HepG2 (cell line): ENCODE data around the gene BLVRB. TPM values are rescaled to one million over a fixed set of nuclear protein-coding genes. Genes with fewer than 3 reads are reported as not detected.
A peak's percentile ranks its signal among the peaks of the same experiment; 100 is the strongest.

ENCODE experiments used
- DMAP1 ChIP-seq: IDR thresholded peaks from 2 replicates; pipeline ENCODE4 v1.6.1; 2016
- JDP2 ChIP-seq: sonication (generic); formaldehyde crosslinking; IDR thresholded peaks from 2 replicates; pipeline ENCODE4 v1.8.1; 2022; ENCODE audit warnings: missing genetic modification reagents, borderline replicate concordance
- PATZ1 ChIP-seq: sonication (generic); formaldehyde crosslinking; IDR thresholded peaks from 2 replicates; pipeline ENCODE4 v1.4.0; 2020; ENCODE audit warnings: missing genetic modification reagents
- PLRG1 ChIP-seq: fragments of 450-650 bp; conservative IDR thresholded peaks from 2 replicates; pipeline ENCODE4 v1.6.1; 2016
- ZNF142 ChIP-seq: sonication (generic); formaldehyde crosslinking; IDR thresholded peaks from 2 replicates; pipeline ENCODE4 v1.4.0; 2020; ENCODE audit warnings: missing genetic modification reagents
- ZNF318 ChIP-seq: sonication (generic); formaldehyde crosslinking; IDR thresholded peaks from 2 replicates; pipeline ENCODE4 v1.4.0; 2020; ENCODE audit warnings: mild to moderate bottlenecking, missing genetic modification reagents
- ZNF33B ChIP-seq: sonication (generic); formaldehyde crosslinking; IDR thresholded peaks from 2 replicates; pipeline ENCODE4 v1.5.1; 2020; ENCODE audit warnings: mild to moderate bottlenecking, missing genetic modification reagents
- ZNF619 ChIP-seq: sonication (generic); formaldehyde crosslinking; IDR thresholded peaks from 2 replicates; pipeline ENCODE4 v1.4.0; 2020; ENCODE audit warnings: mild to moderate bottlenecking, missing genetic modification reagents
- polyA plus RNA-seq, 8 experiments: library from polyadenylated mRNA; depleted of rRNA in 3 of 8; stranded (reverse) in 7 of 8; unstranded in 1 of 8; fragments of >200 nt; fragmentation: Illumina TruSeq in 4 of 8; extraction: Trizol in 4 of 8; gene quantifications; 2 replicates each; pipeline versions ENCODE4 v1.2.1 to v1.2.3, GENCODE V29; 2011 to 2016; ENCODE audit warnings: low read depth in 4 of 8, missing spikeins in 1 of 8, mixed read lengths in 1 of 8; ENCODE audit not compliant: insufficient read depth in 1 of 8
- total RNA-seq, 5 experiments: library from RNA; depleted of rRNA; stranded (reverse); fragments of >200 nt; fragmentation: Illumina TruSeq; extraction: Trizol; gene quantifications; 2 replicates each; pipeline ENCODE4 v1.2.3, GENCODE V29; 2016; ENCODE audit warnings: low read depth in 1 of 5
- TF ChIP-seq, protein P1 (sequence below): sonication (generic); formaldehyde crosslinking; IDR thresholded peaks from 2 replicates; pipeline ENCODE4 v1.4.0; 2020; ENCODE audit warnings: missing genetic modification reagents

Gene BLVRB
- total and polyA plus RNA-seq, 2 of the 13 experiments (the other 11 are each of a cell fraction or from before 2014, with no cell fraction given): 25.9 to 51.4 TPM

- TF ChIP-seq, protein P1, sequence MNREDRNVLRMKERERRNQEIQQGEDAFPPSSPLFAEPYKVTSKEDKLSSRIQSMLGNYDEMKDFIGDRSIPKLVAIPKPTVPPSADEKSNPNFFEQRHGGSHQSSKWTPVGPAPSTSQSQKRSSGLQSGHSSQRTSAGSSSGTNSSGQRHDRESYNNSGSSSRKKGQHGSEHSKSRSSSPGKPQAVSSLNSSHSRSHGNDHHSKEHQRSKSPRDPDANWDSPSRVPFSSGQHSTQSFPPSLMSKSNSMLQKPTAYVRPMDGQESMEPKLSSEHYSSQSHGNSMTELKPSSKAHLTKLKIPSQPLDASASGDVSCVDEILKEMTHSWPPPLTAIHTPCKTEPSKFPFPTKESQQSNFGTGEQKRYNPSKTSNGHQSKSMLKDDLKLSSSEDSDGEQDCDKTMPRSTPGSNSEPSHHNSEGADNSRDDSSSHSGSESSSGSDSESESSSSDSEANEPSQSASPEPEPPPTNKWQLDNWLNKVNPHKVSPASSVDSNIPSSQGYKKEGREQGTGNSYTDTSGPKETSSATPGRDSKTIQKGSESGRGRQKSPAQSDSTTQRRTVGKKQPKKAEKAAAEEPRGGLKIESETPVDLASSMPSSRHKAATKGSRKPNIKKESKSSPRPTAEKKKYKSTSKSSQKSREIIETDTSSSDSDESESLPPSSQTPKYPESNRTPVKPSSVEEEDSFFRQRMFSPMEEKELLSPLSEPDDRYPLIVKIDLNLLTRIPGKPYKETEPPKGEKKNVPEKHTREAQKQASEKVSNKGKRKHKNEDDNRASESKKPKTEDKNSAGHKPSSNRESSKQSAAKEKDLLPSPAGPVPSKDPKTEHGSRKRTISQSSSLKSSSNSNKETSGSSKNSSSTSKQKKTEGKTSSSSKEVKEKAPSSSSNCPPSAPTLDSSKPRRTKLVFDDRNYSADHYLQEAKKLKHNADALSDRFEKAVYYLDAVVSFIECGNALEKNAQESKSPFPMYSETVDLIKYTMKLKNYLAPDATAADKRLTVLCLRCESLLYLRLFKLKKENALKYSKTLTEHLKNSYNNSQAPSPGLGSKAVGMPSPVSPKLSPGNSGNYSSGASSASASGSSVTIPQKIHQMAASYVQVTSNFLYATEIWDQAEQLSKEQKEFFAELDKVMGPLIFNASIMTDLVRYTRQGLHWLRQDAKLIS (CRISPR knock-in tag): no peak
- TF ChIP-seq ZNF318: no peak
- no peak for TF ChIP-seq JDP2 (CRISPR knock-in tag)
- no peak for TF ChIP-seq ZNF33B (CRISPR knock-in tag)
- TF ChIP-seq PLRG1: no peak
- TF ChIP-seq PATZ1 (CRISPR knock-in tag): 0 out of 2 replicates have a peak, but pooled peaks have one; percentile 18
- TF ChIP-seq DMAP1 (CRISPR knock-in tag): 0 out of 2 replicates have a peak, but pooled peaks have one; percentile 34
- TF ChIP-seq ZNF619 (CRISPR knock-in tag): no peak
- no peak for TF ChIP-seq ZNF142 (CRISPR knock-in tag)
Observed at GRCh38 chr19:40461669-40462221, 3.8 kb downstream of the BLVRB start (continued).
